GM23338 (cell line): ENCODE data around the gene CCDC175. TPM values are rescaled to one million over a fixed set of nuclear protein-coding genes. Genes with fewer than 3 reads are reported as not detected.

Source experiments
- ATAC-seq: fragments of 200-7000 bp; cut with Tn5 transposase; 3 replicates; pipeline ENCODE4 v1.9.1; 2020
- DNase-seq: peaks from one replicate; pipeline ENCODE4 v3.0.0-alpha.2; 2015; ENCODE audit warnings: low spot score
- H2AFZ ChIP-seq: fragments of 200-600 bp; sonication (generic); 2 replicates; pipeline ENCODE4 v1.8.0; 2016; ENCODE audit warnings: antibody characterized with exemption, mild to moderate bottlenecking, moderate library complexity
- H3F3A ChIP-seq: fragments of 200-600 bp; sonication (generic); replicated peaks from 2 replicates; pipeline ENCODE4 v1.8.0; 2017; ENCODE audit warnings: antibody characterized with exemption, mixed run types, low read depth
- H3K27ac ChIP-seq: fragments of 200-600 bp; sonication (generic); 2 replicates; pipeline ENCODE4 v1.6.1; 2016; ENCODE audit warnings: low read depth
- H3K27me3 ChIP-seq: fragments of 200-600 bp; sonication (generic); 2 replicates; pipeline ENCODE4 v1.8.0; 2016; ENCODE audit warnings: mild to moderate bottlenecking, mixed run types, moderate library complexity; ENCODE audit not compliant: insufficient read depth
- H3K36me3 ChIP-seq: fragments of 200-600 bp; sonication (generic); 2 replicates; pipeline ENCODE4 v1.8.0; 2016; ENCODE audit warnings: mild to moderate bottlenecking; ENCODE audit not compliant: insufficient read depth
- H3K4me1 ChIP-seq: fragments of 200-600 bp; sonication (generic); 2 replicates; pipeline ENCODE4 v1.8.0; 2016; ENCODE audit warnings: mild to moderate bottlenecking, moderate library complexity; ENCODE audit not compliant: insufficient read depth
- H3K4me2 ChIP-seq: fragments of 200-600 bp; sonication (generic); 2 replicates; pipeline ENCODE4 v1.7.1; 2017; ENCODE audit warnings: mixed run types
- H3K4me3 ChIP-seq: fragments of 200-600 bp; sonication (generic); 2 replicates; pipeline ENCODE4 v1.6.1; 2016; ENCODE audit warnings: mixed run types
- H3K79me2 ChIP-seq: fragments of 200-600 bp; sonication (generic); replicated peaks from 2 replicates; pipeline ENCODE4 v1.8.0; 2017; ENCODE audit warnings: mild to moderate bottlenecking; ENCODE audit not compliant: insufficient read depth
- H3K9me2 ChIP-seq: fragments of 200-600 bp; sonication (generic); 2 replicates; pipeline ENCODE4 v1.8.0; 2017; ENCODE audit not compliant: insufficient read depth
- H4K20me1 ChIP-seq: fragments of 200-600 bp; sonication (generic); replicated peaks from 2 replicates; pipeline ENCODE4 v1.8.0; 2017; ENCODE audit warnings: mild to moderate bottlenecking; ENCODE audit not compliant: insufficient read depth
- H3K27ac Mint-ChIP-seq: 2 replicates; pipeline ENCODE4 v1.8.0; 2020; ENCODE audit warnings: inconsistent platforms, mild to moderate bottlenecking, moderate library complexity, mixed read lengths
- H3K27me3 Mint-ChIP-seq: 3 replicates; pipeline ENCODE4 v1.8.0; 2022; ENCODE audit warnings: low read depth, mild to moderate bottlenecking, moderate library complexity, mixed read lengths, inconsistent platforms; ENCODE audit not compliant: insufficient read depth, poor library complexity
- H3K36me3 Mint-ChIP-seq: 3 replicates; pipeline ENCODE4 v1.8.0; 2021; ENCODE audit warnings: low read depth, mild to moderate bottlenecking, inconsistent platforms, moderate library complexity, mixed read lengths
- H3K4me1 Mint-ChIP-seq: 3 replicates; pipeline ENCODE4 v1.8.0; 2020; ENCODE audit warnings: mild to moderate bottlenecking, inconsistent platforms, mixed read lengths
- H3K4me3 Mint-ChIP-seq: 3 replicates; pipeline ENCODE4 v1.8.0; 2021; ENCODE audit warnings: moderate library complexity, mild to moderate bottlenecking, inconsistent platforms, mixed read lengths
- H3K9me3 Mint-ChIP-seq: 3 replicates; pipeline ENCODE4 v1.8.0; 2020; ENCODE audit warnings: moderate library complexity, mild to moderate bottlenecking, inconsistent platforms, mixed read lengths
- EZH2phosphoT487 ChIP-seq: fragments of 200-600 bp; sonication (generic); IDR thresholded peaks from one replicate; pipeline ENCODE4 v1.8.1; 2018; ENCODE audit warnings: antibody characterized with exemption; ENCODE audit not compliant: unreplicated experiment
- JUNB ChIP-seq: IDR thresholded peaks from one replicate; pipeline ENCODE4 v1.6.1; 2016; ENCODE audit warnings: antibody characterized with exemption; ENCODE audit not compliant: unreplicated experiment
- NANOG ChIP-seq: IDR thresholded peaks from 2 replicates; pipeline ENCODE4 v1.6.1; 2016; ENCODE audit warnings: antibody characterized with exemption, borderline replicate concordance
- REST ChIP-seq: IDR thresholded peaks from one replicate; pipeline ENCODE4 v1.6.1; 2018; ENCODE audit warnings: antibody characterized with exemption; ENCODE audit not compliant: unreplicated experiment
- STAT1 ChIP-seq: IDR thresholded peaks from one replicate; pipeline ENCODE4 v1.6.1; 2016; ENCODE audit warnings: antibody characterized with exemption; ENCODE audit not compliant: unreplicated experiment
- polyA plus RNA-seq: library from polyadenylated mRNA; unstranded; fragments of >200 nt; fragmentation: Nextera tagmentation; extraction: Ambion mirVana; gene quantifications from 2 replicates; pipeline ENCODE4 v1.2.1, GENCODE V29; 2016
- total RNA-seq: library from RNA; depleted of rRNA; stranded (reverse); fragments of >200 nt; shearing (Covaris generic); gene quantifications from 2 replicates; pipeline ENCODE4 v1.2.3, GENCODE V29; 2014
- TF ChIP-seq, protein P1 (sequence below): fragments of 250-450 bp; sonication (Bioruptor Pico); IDR thresholded peaks from 2 replicates; pipeline ENCODE4 v1.5.0; 2020; ENCODE audit warnings: mild to moderate bottlenecking, moderate library complexity

Gene CCDC175
- total and polyA plus RNA-seq, 2 experiments from 2014 or later: 0.50 TPM; not detected in 1

DNA sequence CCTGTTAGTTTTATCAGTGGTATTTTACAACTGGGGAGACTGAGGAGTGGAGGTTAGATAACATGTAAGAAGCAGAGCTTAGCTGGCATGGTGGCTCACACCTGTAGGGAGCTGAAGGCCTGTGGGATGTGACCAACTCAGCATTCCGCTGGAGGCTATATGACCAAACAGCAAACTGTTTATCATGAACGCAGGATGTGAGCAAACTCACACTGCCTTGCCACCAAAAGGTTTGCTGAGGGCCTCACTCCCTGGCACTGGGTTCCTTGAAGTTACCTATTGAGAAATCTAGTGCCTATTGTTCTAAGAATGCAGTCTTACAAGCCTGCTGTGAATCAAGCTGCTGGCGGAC lies 68.9 kb downstream of the CCDC175 start:
- Mint-ChIP-seq H3K27ac (no peak overlapping the region), H3K9me3 (peaks cover 7% of the 10 kb centered on the region)
- H3F3A ChIP-seq: no peaks in the 10 kb centered on the region

More for the DNA sequence above, 68.9 kb downstream of the CCDC175 start:
- DNase-seq (peak; percentile 8), ATAC-seq (no peak; the same call in 2 of the 3 replicates)
- TF ChIP-seq, protein P1, sequence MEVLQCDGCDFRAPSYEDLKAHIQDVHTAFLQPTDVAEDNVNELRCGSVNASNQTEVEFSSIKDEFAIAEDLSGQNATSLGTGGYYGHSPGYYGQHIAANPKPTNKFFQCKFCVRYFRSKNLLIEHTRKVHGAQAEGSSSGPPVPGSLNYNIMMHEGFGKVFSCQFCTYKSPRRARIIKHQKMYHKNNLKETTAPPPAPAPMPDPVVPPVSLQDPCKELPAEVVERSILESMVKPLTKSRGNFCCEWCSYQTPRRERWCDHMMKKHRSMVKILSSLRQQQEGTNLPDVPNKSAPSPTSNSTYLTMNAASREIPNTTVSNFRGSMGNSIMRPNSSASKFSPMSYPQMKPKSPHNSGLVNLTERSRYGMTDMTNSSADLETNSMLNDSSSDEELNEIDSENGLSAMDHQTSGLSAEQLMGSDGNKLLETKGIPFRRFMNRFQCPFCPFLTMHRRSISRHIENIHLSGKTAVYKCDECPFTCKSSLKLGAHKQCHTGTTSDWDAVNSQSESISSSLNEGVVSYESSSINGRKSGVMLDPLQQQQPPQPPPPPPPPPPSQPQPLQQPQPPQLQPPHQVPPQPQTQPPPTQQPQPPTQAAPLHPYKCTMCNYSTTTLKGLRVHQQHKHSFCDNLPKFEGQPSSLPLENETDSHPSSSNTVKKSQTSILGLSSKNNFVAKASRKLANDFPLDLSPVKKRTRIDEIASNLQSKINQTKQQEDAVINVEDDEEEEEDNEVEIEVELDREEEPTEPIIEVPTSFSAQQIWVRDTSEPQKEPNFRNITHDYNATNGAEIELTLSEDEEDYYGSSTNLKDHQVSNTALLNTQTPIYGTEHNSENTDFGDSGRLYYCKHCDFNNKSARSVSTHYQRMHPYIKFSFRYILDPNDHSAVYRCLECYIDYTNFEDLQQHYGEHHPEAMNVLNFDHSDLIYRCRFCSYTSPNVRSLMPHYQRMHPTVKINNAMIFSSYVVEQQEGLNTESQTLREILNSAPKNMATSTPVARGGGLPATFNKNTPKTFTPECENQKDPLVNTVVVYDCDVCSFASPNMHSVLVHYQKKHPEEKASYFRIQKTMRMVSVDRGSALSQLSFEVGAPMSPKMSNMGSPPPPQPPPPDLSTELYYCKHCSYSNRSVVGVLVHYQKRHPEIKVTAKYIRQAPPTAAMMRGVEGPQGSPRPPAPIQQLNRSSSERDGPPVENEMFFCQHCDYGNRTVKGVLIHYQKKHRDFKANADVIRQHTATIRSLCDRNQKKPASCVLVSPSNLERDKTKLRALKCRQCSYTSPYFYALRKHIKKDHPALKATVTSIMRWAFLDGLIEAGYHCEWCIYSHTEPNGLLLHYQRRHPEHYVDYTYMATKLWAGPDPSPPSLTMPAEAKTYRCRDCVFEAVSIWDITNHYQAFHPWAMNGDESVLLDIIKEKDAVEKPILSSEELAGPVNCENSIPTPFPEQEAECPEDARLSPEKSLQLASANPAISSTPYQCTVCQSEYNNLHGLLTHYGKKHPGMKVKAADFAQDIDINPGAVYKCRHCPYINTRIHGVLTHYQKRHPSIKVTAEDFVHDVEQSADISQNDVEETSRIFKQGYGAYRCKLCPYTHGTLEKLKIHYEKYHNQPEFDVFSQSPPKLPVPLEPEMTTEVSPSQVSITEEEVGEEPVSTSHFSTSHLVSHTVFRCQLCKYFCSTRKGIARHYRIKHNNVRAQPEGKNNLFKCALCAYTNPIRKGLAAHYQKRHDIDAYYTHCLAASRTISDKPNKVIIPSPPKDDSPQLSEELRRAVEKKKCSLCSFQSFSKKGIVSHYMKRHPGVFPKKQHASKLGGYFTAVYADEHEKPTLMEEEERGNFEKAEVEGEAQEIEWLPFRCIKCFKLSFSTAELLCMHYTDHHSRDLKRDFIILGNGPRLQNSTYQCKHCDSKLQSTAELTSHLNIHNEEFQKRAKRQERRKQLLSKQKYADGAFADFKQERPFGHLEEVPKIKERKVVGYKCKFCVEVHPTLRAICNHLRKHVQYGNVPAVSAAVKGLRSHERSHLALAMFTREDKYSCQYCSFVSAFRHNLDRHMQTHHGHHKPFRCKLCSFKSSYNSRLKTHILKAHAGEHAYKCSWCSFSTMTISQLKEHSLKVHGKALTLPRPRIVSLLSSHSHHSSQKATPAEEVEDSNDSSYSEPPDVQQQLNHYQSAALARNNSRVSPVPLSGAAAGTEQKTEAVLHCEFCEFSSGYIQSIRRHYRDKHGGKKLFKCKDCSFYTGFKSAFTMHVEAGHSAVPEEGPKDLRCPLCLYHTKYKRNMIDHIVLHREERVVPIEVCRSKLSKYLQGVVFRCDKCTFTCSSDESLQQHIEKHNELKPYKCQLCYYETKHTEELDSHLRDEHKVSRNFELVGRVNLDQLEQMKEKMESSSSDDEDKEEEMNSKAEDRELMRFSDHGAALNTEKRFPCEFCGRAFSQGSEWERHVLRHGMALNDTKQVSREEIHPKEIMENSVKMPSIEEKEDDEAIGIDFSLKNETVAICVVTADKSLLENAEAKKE (CRISPR knock-in tag): no peak
- TF ChIP-seq EZH2phosphoT487 (no peak), REST (no peak), STAT1 (no peak), JUNB (no peak), NANOG (no peak)
- Mint-ChIP-seq H3K27me3 (no peaks in the 10 kb centered on the region), H3K4me1 (peaks cover 9% of the 10 kb centered on the region; the same call in 2 of the 3 replicates), H3K36me3 (peaks cover 11% of the 10 kb centered on the region; the same call in 2 of the 3 replicates), H3K4me3 (no peak overlapping the region)
- no peaks in the 10 kb centered on the region for H3K27me3 ChIP-seq
- H3K4me3 ChIP-seq: no peak overlapping the region
- H3K27ac ChIP-seq: no peak overlapping the region
- no peaks in the 10 kb centered on the region for H3K79me2 ChIP-seq
- no peaks in the 10 kb centered on the region for H4K20me1 ChIP-seq
- H3K9me2 ChIP-seq: no peaks in the 10 kb centered on the region
- H3K36me3 ChIP-seq: peaks cover 5% of the 10 kb centered on the region; the same call in 1 of the 2 replicates
- no peaks in the 10 kb centered on the region for H3K4me1 ChIP-seq
- H3K4me2 ChIP-seq: no peak overlapping the region
- H2AFZ ChIP-seq: no peak overlapping the region
